Keratinocyte (primary cell): ENCODE results near the gene CA7. TPM values are rescaled to one million over a fixed set of nuclear protein-coding genes. Genes with fewer than 3 reads are reported as not detected.
A peak's percentile ranks its signal among the peaks of the same experiment; 100 is the strongest.

Experiments
- DNase-seq: peaks from one replicate; pipeline ENCODE4 v3.0.0-alpha.2; 2011; ENCODE audit warnings: low read depth, missing footprints, low spot score
- FAIRE-seq: peaks from 2 replicates; lab custom pipeline; 2011; peaks lifted over from hg19 to GRCh38; lab: Jason Lieb, UNC
- H2AFZ ChIP-seq: 2 replicates; pipeline ENCODE4 v1.6.0; 2012; ENCODE audit warnings: low read length, control low read depth, inconsistent platforms; ENCODE audit not compliant: control insufficient read depth
- H3K27ac ChIP-seq: 2 replicates; pipeline ENCODE4 v1.5.1; 2011; ENCODE audit warnings: low read length; ENCODE audit not compliant: control insufficient read depth, insufficient read depth
- H3K27me3 ChIP-seq: 3 replicates; pipeline ENCODE4 v1.6.0; 2011; ENCODE audit warnings: low read length; ENCODE audit not compliant: control insufficient read depth, insufficient read depth; ENCODE audit errors: extremely low read depth
- H3K36me3 ChIP-seq, 2 experiments: 2 replicates in 1 of 2; 3 replicates in 1 of 2; pipeline ENCODE4 v1.5.1; 2011; ENCODE audit warnings: low read length in 2 of 2, mild to moderate bottlenecking in 1 of 2; ENCODE audit not compliant: control insufficient read depth in 2 of 2, insufficient read depth in 2 of 2; ENCODE audit errors: extremely low read depth in 1 of 2
- H3K4me1 ChIP-seq: 3 replicates; pipeline ENCODE4 v1.5.1; 2011; ENCODE audit warnings: low read length; ENCODE audit not compliant: control insufficient read depth, insufficient read depth; ENCODE audit errors: extremely low read depth
- H3K4me2 ChIP-seq: 3 replicates; pipeline ENCODE4 v1.6.0; 2011; ENCODE audit warnings: low read depth, low read length; ENCODE audit not compliant: control insufficient read depth, insufficient read depth; ENCODE audit errors: extremely low read depth
- H3K4me3 ChIP-seq, 3 experiments: fragments of 200-600 bp in 1 of 3; sonication (generic) in 1 of 3; 2 replicates in 2 of 3; 3 replicates in 1 of 3; pipeline ENCODE4 v1.5.1; 2011 to 2016; ENCODE audit warnings: low read length in 3 of 3, mild to moderate bottlenecking in 3 of 3, control low read depth in 2 of 3, inconsistent platforms in 1 of 3, low read depth in 1 of 3, mixed read lengths in 1 of 3, mixed run types in 1 of 3, moderate library complexity in 1 of 3; ENCODE audit not compliant: control insufficient read depth in 2 of 3, insufficient read depth in 2 of 3; ENCODE audit errors: extremely low read depth in 1 of 3
- H3K79me2 ChIP-seq: 2 replicates; pipeline ENCODE4 v1.6.0; 2012; ENCODE audit warnings: low read length; ENCODE audit not compliant: control insufficient read depth, insufficient read depth
- H3K9ac ChIP-seq: 3 replicates; pipeline ENCODE4 v1.6.0; 2011; ENCODE audit warnings: low read length; ENCODE audit not compliant: control insufficient read depth, insufficient read depth; ENCODE audit errors: extremely low read depth
- H3K9me1 ChIP-seq: 3 replicates; pipeline ENCODE4 v1.6.0; 2011; ENCODE audit warnings: low read length; ENCODE audit not compliant: control insufficient read depth, insufficient read depth; ENCODE audit errors: extremely low read depth
- H3K9me3 ChIP-seq: 2 replicates; pipeline ENCODE4 v1.5.1; 2012; ENCODE audit warnings: low read depth, low read length; ENCODE audit not compliant: control insufficient read depth
- H4K20me1 ChIP-seq: 3 replicates; pipeline ENCODE4 v1.6.0; 2011; ENCODE audit warnings: low read length; ENCODE audit not compliant: control insufficient read depth, insufficient read depth; ENCODE audit errors: extremely low read depth
- CTCF ChIP-seq, 3 experiments: IDR thresholded peaks in 1 of 3; conservative IDR thresholded peaks in 1 of 3; optimal IDR thresholded peaks in 1 of 3; 2 replicates in 2 of 3; 3 replicates in 1 of 3; pipeline versions ENCODE3 to v1.5.1; 2011; ENCODE audit warnings: low read length in 3 of 3, mild to moderate bottlenecking in 3 of 3, moderate library complexity in 2 of 3, control low read depth in 1 of 3, inconsistent platforms in 1 of 3; ENCODE audit not compliant: insufficient read depth in 2 of 3; ENCODE audit errors: extremely low read depth in 1 of 3
- EZH2 ChIP-seq: IDR thresholded peaks from one replicate; pipeline ENCODE4 v1.6.1; 2012; ENCODE audit warnings: inconsistent platforms, mild to moderate bottlenecking, low read length, moderate library complexity
- dilution Hi-C: fragments of 300-500 bp; cut with MboI; formaldehyde crosslinking; loops from one replicate; pipeline ENCODE4 v1.7.0; 2020; ENCODE audit warnings: low sequenced_read_pairs; ENCODE audit not compliant: extremely low pct_ligation_motif_present
- polyA plus RNA-seq, 5 experiments: library from polyadenylated mRNA; depleted of rRNA in 3 of 5; stranded (reverse) in 3 of 5; stranded (forward) in 1 of 5; unstranded in 1 of 5; fragments of >200 nt; gene quantifications; 1 replicate in 1 of 5; 2 replicates in 3 of 5; 3 replicates in 1 of 5; pipeline versions ENCODE4 v1.2.1 to v1.2.3, GENCODE V29; 2011 to 2012; ENCODE audit warnings: missing spikeins in 2 of 5, low read depth in 1 of 5, low replicate concordance in 1 of 5

The CA7 gene
- polyA plus RNA-seq, 1 donor (not counting 4 experiments of a cell fraction or from before 2014, with no cell fraction given): not detected

- Histone ChIP-seq H2AFZ (peak overlapping the region; percentile 63), H3K9me3 (no peaks in the 10 kb centered on the region), H3K4me2 (no peak overlapping the region), H3K9ac (no peak overlapping the region), H3K4me3 (no peak overlapping the region), H3K4me1 (peaks cover 21% of the 10 kb centered on the region), H3K9me1 (no peaks in the 10 kb centered on the region), H3K79me2 (peaks cover 28% of the 10 kb centered on the region), H3K36me3 (peaks cover 1 to 7% of the 10 kb centered on the region in 2 experiments), H3K27me3 (no peaks in the 10 kb centered on the region), H4K20me1 (peaks cover 2% of the 10 kb centered on the region), H3K27ac (no peak overlapping the region)
- no peak for FAIRE-seq
- TF ChIP-seq CTCF (optimal IDR thresholded peaks at IDR 0.05 in 1 of 3, IDR thresholded peaks at IDR 0.05 in 1 of 3, conservative IDR thresholded peaks at IDR 0.05 in 1 of 3; ENCODE audit: extremely low read depth in 1 of 3, insufficient read depth in 2 of 3, low read length in 3 of 3) (no peak), EZH2 (no peak)
- dilution Hi-C loops: no loop called here
- no peak for DNase-seq
Measured at GRCh38 chr16:66832661-66833305, 11.4 kb upstream of the CA7 start.

DNA sequence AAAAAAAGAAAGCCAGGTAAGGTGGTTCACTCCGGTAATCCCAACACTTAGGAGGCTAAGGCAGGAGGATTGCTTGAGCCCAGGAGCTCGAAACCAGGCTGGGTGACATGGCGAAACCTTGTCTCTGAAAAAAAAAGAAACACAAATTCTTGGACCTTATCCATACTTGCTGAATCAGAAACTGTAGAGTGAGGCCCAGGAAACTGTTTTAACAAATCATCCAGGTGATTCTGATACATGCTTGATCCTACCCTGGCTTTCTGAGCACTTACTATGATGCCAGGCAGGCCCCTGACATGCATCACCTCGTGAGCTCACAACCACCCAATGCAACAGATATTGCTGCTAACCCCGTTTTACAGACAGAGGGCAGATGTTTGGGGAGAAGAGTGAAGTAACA lies 9.5 kb upstream of the CA7 start:
- Histone ChIP-seq H3K27me3 (no peaks in the 10 kb centered on the region), H3K9me3 (no peaks in the 10 kb centered on the region), H4K20me1 (no peaks in the 10 kb centered on the region), H3K36me3 (no peaks in the 10 kb centered on the region), H3K27ac (no peak overlapping the region), H3K4me3 (no peak overlapping the region), H2AFZ (no peak overlapping the region), H3K9me1 (no peaks in the 10 kb centered on the region), H3K9ac (no peak overlapping the region), H3K79me2 (peaks cover 8% of the 10 kb centered on the region), H3K4me1 (peaks cover 12% of the 10 kb centered on the region), H3K4me2 (no peak overlapping the region)
- dilution Hi-C loops: no loop called here
- DNase-seq: no peak
- no peak for FAIRE-seq
- TF ChIP-seq EZH2: no peak
- no peak for TF ChIP-seq CTCF (optimal IDR thresholded peaks at IDR 0.05 in 1 of 3, IDR thresholded peaks at IDR 0.05 in 1 of 3, conservative IDR thresholded peaks at IDR 0.05 in 1 of 3; ENCODE audit: extremely low read depth in 1 of 3, insufficient read depth in 2 of 3, low read length in 3 of 3)
